NB4 (cell line): Measurements from ENCODE around the gene CCDC61.

Experiments used
- DNase-seq: peaks from one replicate; pipeline ENCODE4 v3.0.0; 2010; ENCODE audit warnings: low read depth
- H3K4me3 ChIP-seq: one replicate; pipeline ENCODE4 v1.5.1; 2011; ENCODE audit warnings: mild to moderate bottlenecking, low read depth, low read length, moderate library complexity
- MYC ChIP-seq: IDR thresholded peaks from 2 replicates; pipeline ENCODE4 v1.6.1; 2011; ENCODE audit warnings: low read depth, low read length
- POLR2A ChIP-seq: IDR thresholded peaks from 2 replicates; pipeline ENCODE4 v1.6.1; 2011; ENCODE audit warnings: mild to moderate bottlenecking; ENCODE audit not compliant: insufficient read length; ENCODE audit errors: extremely low read depth
- TF ChIP-seq, protein P1 (sequence below): IDR thresholded peaks from 2 replicates; pipeline ENCODE4 v1.6.1; 2011; ENCODE audit warnings: low read depth, low read length
- TF ChIP-seq, protein P2 (sequence below): IDR thresholded peaks from one replicate; pipeline ENCODE4 v1.5.1; 2012; ENCODE audit warnings: low read depth, low read length

Gene CCDC61

DNA sequence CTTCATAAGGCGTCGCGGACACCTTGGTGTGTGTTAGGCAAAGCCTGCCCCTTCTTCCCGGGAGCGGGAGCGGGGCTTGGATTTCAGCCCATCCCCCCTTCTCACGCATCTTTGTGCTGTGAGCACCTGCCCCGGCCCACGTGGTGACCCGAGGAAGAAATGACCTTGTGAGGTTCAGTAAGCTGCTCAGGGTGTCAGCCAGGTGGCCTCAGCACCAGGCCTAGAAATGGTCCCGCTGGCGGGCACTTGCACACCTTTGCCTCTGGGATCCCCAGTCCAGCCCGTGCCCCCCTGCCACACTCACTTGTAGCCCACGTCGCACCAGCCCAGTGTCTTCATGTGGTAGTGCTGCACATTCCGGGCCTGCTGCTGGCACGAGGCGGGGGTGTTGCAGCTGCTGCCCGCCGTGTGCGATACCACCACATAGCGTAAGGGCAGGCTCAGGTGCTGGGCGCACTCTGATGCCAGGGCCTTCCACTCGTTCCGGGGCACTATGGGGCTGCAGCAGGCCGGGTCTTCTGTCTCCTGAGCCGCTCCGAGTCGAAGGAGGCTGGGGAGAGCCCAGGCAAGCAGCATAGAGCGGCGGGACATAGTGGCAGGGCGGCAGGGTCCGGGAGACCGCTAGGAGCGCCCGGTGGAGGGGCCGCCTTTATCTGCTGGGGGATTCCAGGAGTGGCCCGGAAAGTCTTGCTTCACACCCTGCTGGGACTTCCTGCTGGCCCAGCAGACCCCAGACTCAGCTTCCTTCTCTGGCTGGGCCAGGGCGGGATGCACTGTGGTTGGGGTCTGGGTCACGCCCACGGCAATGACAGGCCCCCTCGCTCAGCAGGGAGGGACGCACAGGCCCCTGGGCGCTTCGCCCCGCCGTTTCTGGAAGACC is 27.4 kb downstream of the CCDC61 start, which contains the start of gene PGLYRP1:
TSS of gene PGLYRP1 (minus strand) at position 623 of the 880 bp plus-strand sequence. CDS start at position 591, 32 bp downstream.
- TF ChIP-seq, protein P1, sequence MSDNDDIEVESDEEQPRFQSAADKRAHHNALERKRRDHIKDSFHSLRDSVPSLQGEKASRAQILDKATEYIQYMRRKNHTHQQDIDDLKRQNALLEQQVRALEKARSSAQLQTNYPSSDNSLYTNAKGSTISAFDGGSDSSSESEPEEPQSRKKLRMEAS, result no peak
- TF ChIP-seq POLR2A (no peak), MYC (no peak)
- TF ChIP-seq, protein P2, sequence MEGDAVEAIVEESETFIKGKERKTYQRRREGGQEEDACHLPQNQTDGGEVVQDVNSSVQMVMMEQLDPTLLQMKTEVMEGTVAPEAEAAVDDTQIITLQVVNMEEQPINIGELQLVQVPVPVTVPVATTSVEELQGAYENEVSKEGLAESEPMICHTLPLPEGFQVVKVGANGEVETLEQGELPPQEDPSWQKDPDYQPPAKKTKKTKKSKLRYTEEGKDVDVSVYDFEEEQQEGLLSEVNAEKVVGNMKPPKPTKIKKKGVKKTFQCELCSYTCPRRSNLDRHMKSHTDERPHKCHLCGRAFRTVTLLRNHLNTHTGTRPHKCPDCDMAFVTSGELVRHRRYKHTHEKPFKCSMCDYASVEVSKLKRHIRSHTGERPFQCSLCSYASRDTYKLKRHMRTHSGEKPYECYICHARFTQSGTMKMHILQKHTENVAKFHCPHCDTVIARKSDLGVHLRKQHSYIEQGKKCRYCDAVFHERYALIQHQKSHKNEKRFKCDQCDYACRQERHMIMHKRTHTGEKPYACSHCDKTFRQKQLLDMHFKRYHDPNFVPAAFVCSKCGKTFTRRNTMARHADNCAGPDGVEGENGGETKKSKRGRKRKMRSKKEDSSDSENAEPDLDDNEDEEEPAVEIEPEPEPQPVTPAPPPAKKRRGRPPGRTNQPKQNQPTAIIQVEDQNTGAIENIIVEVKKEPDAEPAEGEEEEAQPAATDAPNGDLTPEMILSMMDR, result no peak
- peak; percentile 20 for DNase-seq
- H3K4me3 ChIP-seq, result no peak within 1 kb of the TSS

DNA sequence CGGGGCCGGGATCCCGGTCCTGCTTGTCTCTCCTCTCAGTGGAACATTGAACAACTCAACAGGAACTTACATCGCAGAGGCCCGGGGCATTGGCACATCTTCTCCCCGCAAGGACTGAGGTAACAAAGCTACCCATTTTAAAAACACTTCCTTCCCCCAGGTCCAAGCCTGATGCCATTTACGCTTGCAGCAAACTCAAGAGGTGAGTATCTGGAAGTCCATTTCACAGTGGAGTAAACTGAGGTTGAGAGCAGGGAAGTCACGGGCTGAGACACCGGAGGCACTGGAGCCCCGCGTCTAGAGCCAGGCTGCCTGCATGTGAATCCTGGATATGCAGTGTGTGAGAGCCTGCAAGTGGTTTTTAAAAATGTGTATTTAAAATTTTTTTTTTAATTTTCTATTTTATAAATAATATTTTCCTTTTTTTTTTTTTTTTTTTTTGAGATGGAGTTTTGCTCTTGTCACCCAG is 28.1 kb downstream of the CCDC61 start:
- peak; percentile 45 for DNase-seq
- no peak for TF ChIP-seq MYC
- TF ChIP-seq, protein P1, result no peak
- TF ChIP-seq, protein P2, result no peak
- no peak for TF ChIP-seq POLR2A
- H3K4me3 ChIP-seq, result no peak overlapping the region

DNA sequence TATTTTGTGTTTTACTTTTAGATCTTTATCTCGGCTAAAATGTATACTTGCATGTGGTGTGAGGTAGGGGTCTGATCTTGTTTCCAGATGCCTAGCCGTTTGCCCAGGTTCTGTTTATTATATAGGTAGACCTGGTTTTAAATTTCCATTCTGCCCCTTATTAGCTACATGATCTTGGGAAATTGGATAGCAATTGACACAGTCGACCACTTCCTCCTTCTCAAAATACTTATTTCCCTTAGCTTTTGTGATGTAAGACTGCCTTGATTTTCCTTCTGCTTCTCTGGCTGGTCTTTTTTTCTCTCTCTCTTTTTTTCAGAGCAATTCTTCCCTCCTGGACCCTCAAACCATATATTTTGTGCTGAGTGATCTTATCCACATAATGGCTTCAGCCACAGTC is 30.6 kb downstream of the CCDC61 start:
- no peak for TF ChIP-seq MYC
- TF ChIP-seq, protein P1, result no peak
- DNase-seq, result peak; percentile 50
- no peak overlapping the region for H3K4me3 ChIP-seq

DNA sequence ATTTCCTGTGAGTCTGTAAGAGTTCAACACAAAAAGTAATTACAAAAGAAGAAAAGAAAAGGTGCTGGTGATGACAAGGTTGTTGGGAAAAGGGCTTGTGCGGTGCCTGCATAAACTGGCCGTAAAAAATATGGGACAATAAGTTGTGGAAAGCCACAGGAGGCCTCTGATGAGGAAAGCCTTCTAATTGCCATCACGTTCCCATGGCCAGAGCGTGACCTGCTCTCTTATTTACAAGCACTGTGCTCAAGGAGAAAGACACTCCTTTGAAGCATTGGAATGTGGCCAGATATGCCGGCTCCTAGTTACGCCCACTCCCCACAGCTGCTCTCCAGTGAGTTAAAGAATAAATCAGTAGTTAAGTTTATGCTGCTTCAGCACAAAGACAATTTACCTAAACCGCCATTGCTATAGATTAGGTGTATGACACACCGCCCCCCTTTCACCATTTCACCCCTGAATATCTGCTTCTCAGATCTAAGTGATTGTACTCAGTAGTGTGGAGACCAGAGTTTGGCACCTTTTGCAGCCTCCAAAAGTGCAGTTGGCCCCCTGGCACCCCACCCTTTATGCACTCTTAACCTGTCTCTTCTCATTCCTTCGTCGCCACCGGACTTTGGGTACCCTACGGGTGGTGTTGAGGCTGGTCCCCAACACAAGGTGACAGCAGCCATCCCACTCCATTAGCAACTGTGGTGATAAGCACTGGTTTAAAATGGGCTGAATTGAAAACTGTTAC is 35.7 kb downstream of the CCDC61 start:
- H3K4me3 ChIP-seq, result no peak overlapping the region
- DNase-seq, result no peak
- TF ChIP-seq, protein P2, result no peak
- TF ChIP-seq POLR2A, result no peak
- TF ChIP-seq MYC, result no peak
- TF ChIP-seq, protein P1, result no peak

DNA sequence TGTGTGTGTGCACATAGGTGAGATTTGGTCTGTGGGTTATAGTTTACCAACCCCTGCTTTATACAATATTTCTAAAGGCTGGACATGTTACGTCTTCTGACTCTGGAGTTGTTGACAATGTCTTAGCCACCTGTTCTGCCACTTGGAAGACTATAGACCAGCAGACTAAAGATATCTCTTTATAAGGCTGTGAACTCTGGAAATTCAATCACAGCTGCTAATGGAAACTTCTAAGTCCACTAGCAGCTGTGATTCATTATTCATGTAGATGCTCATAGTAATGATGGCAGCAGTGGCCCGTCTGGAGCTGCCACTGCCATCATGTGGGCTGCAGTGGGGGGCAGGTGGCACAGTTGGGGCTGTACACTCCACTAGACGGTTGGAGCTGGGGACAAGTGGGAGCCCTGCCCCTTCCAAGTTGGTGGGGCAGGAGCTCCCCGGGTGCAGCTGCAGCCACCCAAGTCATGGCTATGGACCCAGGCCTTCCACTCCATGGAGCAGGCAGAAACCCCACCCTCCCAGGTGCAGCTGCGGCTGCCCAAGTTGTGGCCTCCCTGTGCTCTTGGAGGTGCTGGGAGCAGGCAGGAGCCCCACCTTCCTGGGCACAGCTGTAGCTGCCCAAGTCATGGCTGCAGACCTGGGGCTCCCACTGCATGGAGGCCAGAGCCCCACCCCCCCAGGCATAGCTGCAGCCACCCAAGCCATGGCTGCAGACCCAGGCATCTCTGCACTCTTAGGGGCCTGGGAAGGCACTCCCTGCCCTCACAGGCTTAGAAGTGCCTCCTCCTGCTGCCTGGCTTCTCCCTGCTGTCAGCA is 36.7 kb downstream of the CCDC61 start:
- TF ChIP-seq, protein P2, result no peak
- TF ChIP-seq MYC, result no peak
- TF ChIP-seq, protein P1, result no peak
- TF ChIP-seq POLR2A, result no peak
- DNase-seq, result no peak

DNA sequence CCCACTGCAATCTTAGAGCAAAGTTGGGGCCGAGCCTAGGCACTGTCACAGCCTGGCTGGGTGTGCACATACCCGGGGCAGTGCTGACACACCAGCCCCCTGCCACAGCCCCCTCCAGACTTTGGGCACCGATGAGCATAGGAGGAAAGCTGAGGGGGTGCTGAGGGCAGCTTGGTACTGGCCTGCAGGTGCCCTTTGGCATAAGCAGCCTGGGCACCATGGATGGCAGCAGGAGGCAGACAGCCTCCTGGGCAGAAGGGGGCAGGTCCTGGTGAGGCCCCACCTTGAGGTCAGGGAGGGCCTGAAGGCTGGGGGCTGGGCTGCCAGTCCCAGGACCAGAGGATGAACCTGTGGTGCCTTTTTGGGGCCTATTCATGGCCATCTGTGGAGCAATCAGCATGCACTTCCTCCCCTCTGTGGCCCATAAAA is 37.3 kb downstream of the CCDC61 start:
- no peak overlapping the region for H3K4me3 ChIP-seq
- no peak for DNase-seq
- TF ChIP-seq, protein P1, result no peak
- TF ChIP-seq MYC (no peak), POLR2A (no peak)
- TF ChIP-seq, protein P2, result no peak

More for the DNA sequence above, 36.7 kb downstream of the CCDC61 start:
- no peak overlapping the region for H3K4me3 ChIP-seq
